Heart left ventricle (tissue), 13 donors: Measurements from ENCODE around the gene MAP3K7CL.

Experiments used
- CTCF ChIP-seq, 12 donors: fragments of 200-600 bp; sonication (generic) in 4 of 12; IDR thresholded peaks; one replicate each; pipeline versions ENCODE4 v1.5.0 to v1.8.0; 2018 to 2022; ENCODE audit warnings: antibody characterized with exemption in 12 of 12, mild to moderate bottlenecking in 5 of 12
- POLR2A ChIP-seq, 2 donors: fragments of 450-650 bp; IDR thresholded peaks; one replicate each; pipeline ENCODE4 v1.6.1; 2017; ENCODE audit warnings: antibody characterized with exemption in 2 of 2, mild to moderate bottlenecking in 2 of 2, moderate library complexity in 2 of 2
- donor health status: ischemic (EF 13 %, LVEDD 7.1; RV severe dilation, severe dysfunction).
- donor health status: DM: no; HTN: yes; CAD: no.
- donor health status: DM: no; HTN: no; CAD: no.
- donor health status: ischemic (EF 25% LVEDD 6.9; RV normal size, moderate dysfunction).
- donor health status: ischemic (EF 25% LVEDD 5.7; RV mildly dilated, moderate dysfunction).
- donor health status: ischemic (EF 35%, LVEDD 5.7; RV mildly dilated, moderate dysfunction).
- donor health status: nonischemic (EF 11% LVEDD 7.7; RV severe dilation, severe dysfunction).
- donor health status: DM: yes; HTN: yes; CAD: no.
- donor health status: PGD.
- donor health status: ischemic (EF 29% LVEDD 5.4; RV normal size, mild dysfunction).
- donor health status: nonischemic (EF 23%, LVEDD 6.1; RV moderate dilation, normal function).

GRCh38 chr21:29196670-29197191, 66.3 kb downstream of the MAP3K7CL start:
- TF ChIP-seq CTCF (IDR thresholded peaks at IDR 0.05): no peak
- no peak for TF ChIP-seq POLR2A (IDR thresholded peaks at IDR 0.05)
